GM12875 (cell line): Measurements from ENCODE around the gene C10orf95.
A peak's percentile ranks its signal among the peaks of the same experiment; 100 is the strongest.

Experiments used
- H3K4me3 ChIP-seq: one replicate; pipeline ENCODE4 v1.5.1; 2011; ENCODE audit warnings: low read depth, low read length, control low read depth
- CTCF ChIP-seq: IDR thresholded peaks from 2 replicates; pipeline ENCODE4 v1.5.1; 2011; ENCODE audit warnings: low read depth, mild to moderate bottlenecking, control low read depth, inconsistent platforms, low read length, moderate library complexity, borderline replicate concordance; ENCODE audit not compliant: insufficient read depth

The C10orf95 gene

GRCh38 chr10:102409604-102410428 is 41.5 kb downstream of the C10orf95 start:
- H3K4me3 ChIP-seq, result peak overlapping the region; percentile 8
- TF ChIP-seq CTCF, result no peak

GRCh38 chr10:102408728-102409603 is 42.4 kb downstream of the C10orf95 start:
- H3K4me3 ChIP-seq, result peak overlapping the region; percentile 19
- no peak for TF ChIP-seq CTCF

GRCh38 chr10:102408131-102408727 is 43.1 kb downstream of the C10orf95 start:
- no peak for TF ChIP-seq CTCF
- H3K4me3 ChIP-seq, result no peak overlapping the region

- no peak for TF ChIP-seq CTCF
These were observed 43.8 kb downstream of the C10orf95 start for GRCh38 chr10:102407425-102408130.

GRCh38 chr10:102406815-102407214 is 44.5 kb downstream of the C10orf95 start:
- TF ChIP-seq CTCF, result no peak
- H3K4me3 ChIP-seq, result no peak overlapping the region

More at GRCh38 chr10:102407425-102408130, 43.8 kb downstream of the C10orf95 start:
- H3K4me3 ChIP-seq, result no peak overlapping the region

- H3K4me3 ChIP-seq, result no peak overlapping the region
- no peak for TF ChIP-seq CTCF
These were observed 45.7 kb downstream of the C10orf95 start for GRCh38 chr10:102405632-102406031.
